Measurements from ENCODE around the gene SLC22A16.

- TF ChIP-seq CTCF (IDR thresholded peaks at IDR 0.05) = no peak
- no peak for TF ChIP-seq NR2C2 (CRISPR knock-in tag; IDR thresholded peaks at IDR 0.05)
- no peak for TF ChIP-seq USF2 (CRISPR knock-in tag; IDR thresholded peaks at IDR 0.05)
- TF ChIP-seq STAT6 (CRISPR knock-in tag; conservative IDR thresholded peaks at IDR 0.05; ENCODE audit: low read depth) = no peak
- no peak for TF ChIP-seq FOXP1 (CRISPR knock-in tag; IDR thresholded peaks at IDR 0.05; ENCODE audit: borderline replicate concordance)
- no peak for TF ChIP-seq MYBL2 (CRISPR knock-in tag; IDR thresholded peaks at IDR 0.05)
- no peak for TF ChIP-seq RELA (CRISPR knock-in tag; IDR thresholded peaks at IDR 0.05; ENCODE audit: borderline replicate concordance)
- TF ChIP-seq SMAD4 (CRISPR knock-in tag; IDR thresholded peaks at IDR 0.05) = no peak
Observed at GRCh38 chr6:110415086-110415916, 61.1 kb downstream of the SLC22A16 start, which contains the start of gene DDO.
